SU-DHL-6 (cell line): Measurements from ENCODE around the gene EVL.

ENCODE experiments used
- EZH2phosphoT487 ChIP-seq: fragments of 200-600 bp; sonication (generic), shearing (Covaris generic); conservative IDR thresholded peaks from 2 replicates; pipeline ENCODE4 v1.6.1; 2018; ENCODE audit warnings: mild to moderate bottlenecking, antibody characterized with exemption, low read length, moderate library complexity, mixed read lengths
- TF ChIP-seq, protein P1 (sequence below): fragments of 200-600 bp; sonication (generic); IDR thresholded peaks from one replicate; pipeline ENCODE4 v1.5.1; 2017; ENCODE audit warnings: antibody characterized with exemption, mild to moderate bottlenecking, low read length, moderate library complexity; ENCODE audit not compliant: insufficient read depth, poor library complexity, severe bottlenecking

DNA sequence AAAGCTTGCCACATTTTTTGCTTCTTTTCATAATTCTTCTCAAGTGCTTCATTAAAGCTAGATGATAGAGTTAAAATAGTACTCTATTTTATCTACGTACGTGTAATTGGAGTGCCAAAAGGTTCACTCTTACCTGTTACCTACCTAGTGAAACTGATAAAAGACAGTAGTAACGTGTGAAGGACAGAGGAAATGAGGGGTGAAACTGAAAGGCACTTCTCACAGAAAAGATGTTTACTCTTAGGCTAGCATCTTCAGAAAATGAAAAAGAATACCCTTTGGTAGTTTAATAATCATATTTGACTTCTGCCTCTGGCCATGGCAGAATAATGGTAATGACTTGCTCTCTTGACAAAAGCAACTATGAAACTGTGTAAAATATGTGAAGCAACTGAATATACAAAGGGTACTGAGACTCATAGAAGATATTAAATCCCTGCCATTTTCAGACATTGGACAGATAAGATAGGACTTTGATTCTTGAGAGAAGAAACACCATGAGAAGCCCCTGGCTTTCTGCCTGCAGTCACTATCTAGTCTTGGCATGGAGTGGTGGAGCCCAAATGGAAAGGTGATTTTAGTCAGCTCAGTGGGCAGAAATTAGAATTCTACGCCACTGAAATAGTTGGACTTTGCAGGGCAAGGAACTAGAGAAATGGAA lies 6.3 kb upstream of the EVL start:
- TF ChIP-seq EZH2phosphoT487, result no peak
- TF ChIP-seq, protein P1, sequence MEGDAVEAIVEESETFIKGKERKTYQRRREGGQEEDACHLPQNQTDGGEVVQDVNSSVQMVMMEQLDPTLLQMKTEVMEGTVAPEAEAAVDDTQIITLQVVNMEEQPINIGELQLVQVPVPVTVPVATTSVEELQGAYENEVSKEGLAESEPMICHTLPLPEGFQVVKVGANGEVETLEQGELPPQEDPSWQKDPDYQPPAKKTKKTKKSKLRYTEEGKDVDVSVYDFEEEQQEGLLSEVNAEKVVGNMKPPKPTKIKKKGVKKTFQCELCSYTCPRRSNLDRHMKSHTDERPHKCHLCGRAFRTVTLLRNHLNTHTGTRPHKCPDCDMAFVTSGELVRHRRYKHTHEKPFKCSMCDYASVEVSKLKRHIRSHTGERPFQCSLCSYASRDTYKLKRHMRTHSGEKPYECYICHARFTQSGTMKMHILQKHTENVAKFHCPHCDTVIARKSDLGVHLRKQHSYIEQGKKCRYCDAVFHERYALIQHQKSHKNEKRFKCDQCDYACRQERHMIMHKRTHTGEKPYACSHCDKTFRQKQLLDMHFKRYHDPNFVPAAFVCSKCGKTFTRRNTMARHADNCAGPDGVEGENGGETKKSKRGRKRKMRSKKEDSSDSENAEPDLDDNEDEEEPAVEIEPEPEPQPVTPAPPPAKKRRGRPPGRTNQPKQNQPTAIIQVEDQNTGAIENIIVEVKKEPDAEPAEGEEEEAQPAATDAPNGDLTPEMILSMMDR, result no peak
